Measurements from ENCODE around the gene BHLHA15. TPM values are rescaled to one million over a fixed set of nuclear protein-coding genes. Genes with fewer than 3 reads are reported as not detected.

Gene BHLHA15
- total RNA-seq, 1 experiment from 2014 or later, result 2.8 TPM

GRCh38 chr7:98170966-98171365 lies 40.3 kb upstream of the BHLHA15 start:
- no peak for ATAC-seq
- ChIA-PET POLR2A (no interaction called here), CTCF (interaction anchor here (1.1 to 1.6 kb wide), 2 partner anchors 150 kb away, joined by 4 to 7 read pairs; no protein-coding TSS in a partner anchor)
- H3K9me3 Mint-ChIP-seq, result no peaks in the 10 kb centered on the region
- no peak for TF ChIP-seq PRDM15 (CRISPR knock-in tag; IDR thresholded peaks at IDR 0.05)
- H3K36me3 Mint-ChIP-seq, result peaks cover 16% of the 10 kb centered on the region; the same call in 1 of the 2 replicates
- no peaks in the 10 kb centered on the region for H3K27me3 Mint-ChIP-seq (ENCODE audit: low read depth)
- DNase-seq (ENCODE audit: low spot score), result no peak
- H3K4me1 Mint-ChIP-seq, result peaks cover 21% of the 10 kb centered on the region
- no peak overlapping the region for H3K4me3 Mint-ChIP-seq
- H3K27ac Mint-ChIP-seq, result no peak overlapping the region

DNA sequence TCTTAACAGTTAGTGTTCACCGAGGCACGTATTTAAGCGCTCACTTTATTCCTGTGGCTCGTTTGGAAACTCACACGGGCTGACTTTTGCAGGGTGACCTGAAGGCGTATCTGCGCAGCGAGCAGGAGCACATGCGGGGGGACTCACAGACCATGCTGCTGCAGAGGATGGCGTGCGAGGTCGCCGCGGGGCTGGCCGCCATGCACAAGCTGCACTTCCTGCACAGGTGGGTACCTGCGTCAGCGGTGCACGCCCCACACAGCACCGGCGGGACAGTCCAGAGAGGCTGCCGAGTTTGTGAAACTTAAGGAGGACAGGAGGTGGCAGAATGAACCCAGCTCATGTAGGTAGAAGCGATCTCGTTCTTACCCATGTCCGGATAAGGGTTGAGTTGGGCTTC lies 39.8 kb upstream of the BHLHA15 start:
- H3K4me3 Mint-ChIP-seq, result no peak overlapping the region
- ChIA-PET POLR2A (no interaction called here), CTCF (interaction anchor here (1.6 kb wide), 1 partner anchor 150 kb away, joined by 7 read pairs; no protein-coding TSS in a partner anchor)
- H3K9me3 Mint-ChIP-seq, result no peaks in the 10 kb centered on the region
- no peak overlapping the region for H3K27ac Mint-ChIP-seq
- no peak; the same call in 1 of the 2 replicates for ATAC-seq
- TF ChIP-seq IRF2 (CRISPR knock-in tag; IDR thresholded peaks at IDR 0.05; ENCODE audit: borderline replicate concordance, low read depth), result no peak
- TF ChIP-seq CBFB (CRISPR knock-in tag; IDR thresholded peaks at IDR 0.05; ENCODE audit: low read depth), result no peak
- H3K4me1 Mint-ChIP-seq, result peaks cover 19% of the 10 kb centered on the region
- H3K27me3 Mint-ChIP-seq (ENCODE audit: low read depth), result no peaks in the 10 kb centered on the region
- peaks cover 16% of the 10 kb centered on the region; the same call in 1 of the 2 replicates for H3K36me3 Mint-ChIP-seq
- DNase-seq (ENCODE audit: low spot score), result no peak

GRCh38 chr7:98174334-98175259 lies 36.6 kb upstream of the BHLHA15 start:
- Mint-ChIP-seq H3K4me1 (peaks cover 18% of the 10 kb centered on the region), H3K27ac (no peak overlapping the region), H3K4me3 (no peak overlapping the region), H3K27me3 (ENCODE audit: low read depth) (no peaks in the 10 kb centered on the region), H3K9me3 (no peaks in the 10 kb centered on the region), H3K36me3 (peaks cover 16% of the 10 kb centered on the region; the same call in 1 of the 2 replicates)
- TF ChIP-seq SOX15 (CRISPR knock-in tag; IDR thresholded peaks at IDR 0.05), result no peak
- TF ChIP-seq, protein P1, sequence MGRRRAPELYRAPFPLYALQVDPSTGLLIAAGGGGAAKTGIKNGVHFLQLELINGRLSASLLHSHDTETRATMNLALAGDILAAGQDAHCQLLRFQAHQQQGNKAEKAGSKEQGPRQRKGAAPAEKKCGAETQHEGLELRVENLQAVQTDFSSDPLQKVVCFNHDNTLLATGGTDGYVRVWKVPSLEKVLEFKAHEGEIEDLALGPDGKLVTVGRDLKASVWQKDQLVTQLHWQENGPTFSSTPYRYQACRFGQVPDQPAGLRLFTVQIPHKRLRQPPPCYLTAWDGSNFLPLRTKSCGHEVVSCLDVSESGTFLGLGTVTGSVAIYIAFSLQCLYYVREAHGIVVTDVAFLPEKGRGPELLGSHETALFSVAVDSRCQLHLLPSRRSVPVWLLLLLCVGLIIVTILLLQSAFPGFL (CRISPR knock-in tag; IDR thresholded peaks at IDR 0.05; ENCODE audit: borderline replicate concordance), result no peak
- TF ChIP-seq NR1H2 (CRISPR knock-in tag; IDR thresholded peaks at IDR 0.05), result no peak
- no peak for TF ChIP-seq PRRX2 (CRISPR knock-in tag; IDR thresholded peaks at IDR 0.05)
- no peak for TF ChIP-seq OVOL2 (CRISPR knock-in tag; IDR thresholded peaks at IDR 0.05; ENCODE audit: borderline replicate concordance)
- no peak for TF ChIP-seq CDX4 (CRISPR knock-in tag; IDR thresholded peaks at IDR 0.05; ENCODE audit: borderline replicate concordance)
- TF ChIP-seq TEAD1 (CRISPR knock-in tag; IDR thresholded peaks at IDR 0.05), result no peak
- TF ChIP-seq, protein P2, sequence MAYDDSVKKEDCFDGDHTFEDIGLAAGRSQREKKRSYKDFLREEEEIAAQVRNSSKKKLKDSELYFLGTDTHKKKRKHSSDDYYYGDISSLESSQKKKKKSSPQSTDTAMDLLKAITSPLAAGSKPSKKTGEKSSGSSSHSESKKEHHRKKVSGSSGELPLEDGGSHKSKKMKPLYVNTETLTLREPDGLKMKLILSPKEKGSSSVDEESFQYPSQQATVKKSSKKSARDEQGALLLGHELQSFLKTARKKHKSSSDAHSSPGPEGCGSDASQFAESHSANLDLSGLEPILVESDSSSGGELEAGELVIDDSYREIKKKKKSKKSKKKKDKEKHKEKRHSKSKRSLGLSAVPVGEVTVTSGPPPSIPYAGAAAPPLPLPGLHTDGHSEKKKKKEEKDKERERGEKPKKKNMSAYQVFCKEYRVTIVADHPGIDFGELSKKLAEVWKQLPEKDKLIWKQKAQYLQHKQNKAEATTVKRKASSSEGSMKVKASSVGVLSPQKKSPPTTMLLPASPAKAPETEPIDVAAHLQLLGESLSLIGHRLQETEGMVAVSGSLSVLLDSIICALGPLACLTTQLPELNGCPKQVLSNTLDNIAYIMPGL (CRISPR knock-in tag; IDR thresholded peaks at IDR 0.05), result no peak
- TF ChIP-seq MYBL2 (CRISPR knock-in tag; IDR thresholded peaks at IDR 0.05), result no peak
- no peak for TF ChIP-seq ZNF423 (CRISPR knock-in tag; IDR thresholded peaks at IDR 0.05)
- no peak for TF ChIP-seq FOXP1 (CRISPR knock-in tag; IDR thresholded peaks at IDR 0.05; ENCODE audit: borderline replicate concordance)
- no peak for TF ChIP-seq AR (CRISPR knock-in tag; IDR thresholded peaks at IDR 0.05)
- TF ChIP-seq NR2C2 (CRISPR knock-in tag; IDR thresholded peaks at IDR 0.05), result no peak
- DNase-seq (ENCODE audit: low spot score) (no peak), ATAC-seq (no peak)
- POLR2A ChIA-PET, result no interaction called here
- CTCF ChIA-PET, result interaction anchor here (1.0 to 1.7 kb wide), 2 partner anchors 9 to 153 kb away, joined by 4 to 6 read pairs; no protein-coding TSS in a partner anchor

Data from WTC11 (cell line).